ENCODE measurements around the gene PRRT1B. TPM values are rescaled to one million over a fixed set of nuclear protein-coding genes. Genes with fewer than 3 reads are reported as not detected.

PRRT1B gene
- total and polyA plus RNA-seq, 9 of the 15 experiments (the other 6 are each of a cell fraction or from before 2014, with no cell fraction given), result not detected

DNA sequence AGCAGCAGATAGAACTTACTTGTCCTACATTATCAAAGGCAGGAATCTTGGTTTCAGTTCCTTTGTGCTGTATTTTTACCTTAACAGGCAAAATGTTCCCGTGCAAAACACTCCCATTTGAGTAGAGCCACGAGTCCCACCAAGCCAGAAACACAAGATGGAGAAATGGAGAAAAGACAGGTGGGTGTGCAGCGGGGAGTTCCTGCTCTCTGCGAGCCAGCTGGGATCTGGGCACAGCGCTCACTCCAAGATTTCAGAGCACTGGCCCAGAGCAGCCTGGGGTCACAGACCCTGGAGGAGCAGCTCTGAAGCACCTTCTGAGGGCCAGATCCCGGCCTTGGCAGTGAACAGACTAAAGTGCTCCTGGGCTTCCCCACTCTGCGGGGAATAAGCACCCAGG lies 17.1 kb upstream of the PRRT1B start (continued):
- TF ChIP-seq, protein P1, sequence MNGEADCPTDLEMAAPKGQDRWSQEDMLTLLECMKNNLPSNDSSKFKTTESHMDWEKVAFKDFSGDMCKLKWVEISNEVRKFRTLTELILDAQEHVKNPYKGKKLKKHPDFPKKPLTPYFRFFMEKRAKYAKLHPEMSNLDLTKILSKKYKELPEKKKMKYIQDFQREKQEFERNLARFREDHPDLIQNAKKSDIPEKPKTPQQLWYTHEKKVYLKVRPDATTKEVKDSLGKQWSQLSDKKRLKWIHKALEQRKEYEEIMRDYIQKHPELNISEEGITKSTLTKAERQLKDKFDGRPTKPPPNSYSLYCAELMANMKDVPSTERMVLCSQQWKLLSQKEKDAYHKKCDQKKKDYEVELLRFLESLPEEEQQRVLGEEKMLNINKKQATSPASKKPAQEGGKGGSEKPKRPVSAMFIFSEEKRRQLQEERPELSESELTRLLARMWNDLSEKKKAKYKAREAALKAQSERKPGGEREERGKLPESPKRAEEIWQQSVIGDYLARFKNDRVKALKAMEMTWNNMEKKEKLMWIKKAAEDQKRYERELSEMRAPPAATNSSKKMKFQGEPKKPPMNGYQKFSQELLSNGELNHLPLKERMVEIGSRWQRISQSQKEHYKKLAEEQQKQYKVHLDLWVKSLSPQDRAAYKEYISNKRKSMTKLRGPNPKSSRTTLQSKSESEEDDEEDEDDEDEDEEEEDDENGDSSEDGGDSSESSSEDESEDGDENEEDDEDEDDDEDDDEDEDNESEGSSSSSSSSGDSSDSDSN (IDR thresholded peaks at IDR 0.05; ENCODE audit: borderline replicate concordance in 1 of 2, low read depth in 2 of 2, low read length in 2 of 2), result no peak
- TF ChIP-seq MEIS2 (IDR thresholded peaks at IDR 0.05; ENCODE audit: partially characterized antibody), result no peak
- TF ChIP-seq YY1 (IDR thresholded peaks at IDR 0.05; ENCODE audit: borderline replicate concordance in 1 of 3, control insufficient read depth in 1 of 3, extremely low read depth in 1 of 3, insufficient read depth in 3 of 3, insufficient read length in 1 of 3, insufficient replicate concordance in 2 of 3, low read depth in 1 of 3, low read length in 2 of 3), result no peak
- TF ChIP-seq ZKSCAN1 (IDR thresholded peaks at IDR 0.05; ENCODE audit: low read depth, low read length), result no peak
- TF ChIP-seq ZNF778 (CRISPR knock-in tag; IDR thresholded peaks at IDR 0.05), result no peak
- no peak for TF ChIP-seq ZNF77 (CRISPR knock-in tag; IDR thresholded peaks at IDR 0.05)
- no peak for TF ChIP-seq ZFPM2 (CRISPR knock-in tag; IDR thresholded peaks at IDR 0.05)
- TF ChIP-seq, protein P2, sequence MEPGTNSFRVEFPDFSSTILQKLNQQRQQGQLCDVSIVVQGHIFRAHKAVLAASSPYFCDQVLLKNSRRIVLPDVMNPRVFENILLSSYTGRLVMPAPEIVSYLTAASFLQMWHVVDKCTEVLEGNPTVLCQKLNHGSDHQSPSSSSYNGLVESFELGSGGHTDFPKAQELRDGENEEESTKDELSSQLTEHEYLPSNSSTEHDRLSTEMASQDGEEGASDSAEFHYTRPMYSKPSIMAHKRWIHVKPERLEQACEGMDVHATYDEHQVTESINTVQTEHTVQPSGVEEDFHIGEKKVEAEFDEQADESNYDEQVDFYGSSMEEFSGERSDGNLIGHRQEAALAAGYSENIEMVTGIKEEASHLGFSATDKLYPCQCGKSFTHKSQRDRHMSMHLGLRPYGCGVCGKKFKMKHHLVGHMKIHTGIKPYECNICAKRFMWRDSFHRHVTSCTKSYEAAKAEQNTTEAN (CRISPR knock-in tag; IDR thresholded peaks at IDR 0.05), result no peak
- TF ChIP-seq PTBP1 (IDR thresholded peaks at IDR 0.05; ENCODE audit: low read depth, low read length), result no peak
- no peak for TF ChIP-seq TFAM (CRISPR knock-in tag; conservative IDR thresholded peaks at IDR 0.05)
- TF ChIP-seq ZEB2 (IDR thresholded peaks at IDR 0.05), result no peak
- no peak for TF ChIP-seq IFI16 (CRISPR knock-in tag; IDR thresholded peaks at IDR 0.05)
- TF ChIP-seq POLR3G (IDR thresholded peaks at IDR 0.05; ENCODE audit: extremely low read depth, insufficient read length, insufficient replicate concordance), result no peak
- TF ChIP-seq FOXA3 (CRISPR knock-in tag; conservative IDR thresholded peaks at IDR 0.05 in 1 of 2, IDR thresholded peaks at IDR 0.05 in 1 of 2), result no peak
